CD4-positive, CD25-positive, alpha-beta regulatory T cell (primary cell): ENCODE data around the gene HERC4. TPM values are rescaled to one million over a fixed set of nuclear protein-coding genes. Genes with fewer than 3 reads are reported as not detected.
"Not testable (repeated sequence)": the region's sequence is repeated elsewhere in the genome, so short reads cannot be mapped to it uniquely, and the experiment has no call there.

Source experiments
- ATAC-seq, 2 donors: fragments of 150-1000 bp; cut with Tn5 transposase; one replicate each; pipeline ENCODE4 v1.10.0; 2021; ENCODE audit warnings: low read depth in 2 of 2, moderate number of reproducible peaks in 2 of 2, moderate library complexity in 1 of 2
- DNase-seq, 3 donors: peaks; one replicate each; pipeline versions ENCODE4 v3.0.0 to v3.0.0-alpha.2; 2012 to 2022; ENCODE audit warnings: mixed read lengths in 1 of 3
- H3K27ac ChIP-seq: one replicate; pipeline ENCODE4 v1.7.0; 2013; ENCODE audit warnings: mild to moderate bottlenecking, low read length; ENCODE audit not compliant: insufficient read depth, poor library complexity, severe bottlenecking
- H3K27me3 ChIP-seq: one replicate; pipeline ENCODE4 v1.7.0; 2013; ENCODE audit warnings: low read length; ENCODE audit not compliant: control insufficient read depth, insufficient read depth
- H3K36me3 ChIP-seq: one replicate; pipeline ENCODE4 v1.7.0; 2013; ENCODE audit warnings: mild to moderate bottlenecking, low read length, moderate library complexity; ENCODE audit not compliant: control insufficient read depth, insufficient read depth
- H3K4me1 ChIP-seq: 2 replicates; pipeline ENCODE4 v1.7.0; 2013; ENCODE audit warnings: mild to moderate bottlenecking, low read length; ENCODE audit not compliant: insufficient read depth, control insufficient read depth, poor library complexity, severe bottlenecking
- H3K4me3 ChIP-seq: one replicate; pipeline ENCODE4 v1.7.0; 2013; ENCODE audit warnings: low read depth, mild to moderate bottlenecking, low read length, moderate library complexity
- H3K9me3 ChIP-seq, 2 experiments: 1 replicate in 1 of 2; 2 replicates in 1 of 2; pipeline ENCODE4 v1.7.0; 2013; ENCODE audit warnings: low read length in 2 of 2, mild to moderate bottlenecking in 1 of 2, moderate library complexity in 1 of 2; ENCODE audit not compliant: control insufficient read depth in 2 of 2
- H3K27ac Mint-ChIP-seq, 3 donors: one replicate each; pipeline ENCODE4 v1.8.0; 2020 to 2022; ENCODE audit warnings: mild to moderate bottlenecking in 3 of 3, mixed read lengths in 3 of 3, moderate library complexity in 2 of 3
- H3K27me3 Mint-ChIP-seq: one replicate; pipeline ENCODE4 v1.8.0; 2022; ENCODE audit warnings: mild to moderate bottlenecking, mixed read lengths
- H3K36me3 Mint-ChIP-seq: one replicate; pipeline ENCODE4 v1.8.0; 2020; ENCODE audit warnings: mixed read lengths
- H3K4me1 Mint-ChIP-seq, 4 donors: one replicate each; pipeline ENCODE4 v1.8.0; 2020 to 2022; ENCODE audit warnings: mixed read lengths in 4 of 4, mild to moderate bottlenecking in 1 of 4
- H3K4me3 Mint-ChIP-seq, 4 donors: one replicate each; pipeline ENCODE4 v1.8.0; 2020 to 2022; ENCODE audit warnings: mild to moderate bottlenecking in 4 of 4, mixed read lengths in 4 of 4, moderate library complexity in 3 of 4
- H3K9me3 Mint-ChIP-seq, 7 donors: one replicate each; pipeline ENCODE4 v1.8.0; 2020 to 2022; ENCODE audit warnings: mixed read lengths in 7 of 7, mild to moderate bottlenecking in 3 of 7, moderate library complexity in 2 of 7
- polyA plus RNA-seq, 4 donors: library from polyadenylated mRNA; unstranded; fragments of 300-500 nt; fragmentation: Illumina TruSeq; gene quantifications; one replicate each; pipeline ENCODE4 v1.2.3, GENCODE V29; 2021
- total RNA-seq: library from RNA; stranded (reverse); gene quantifications from one replicate; pipeline ENCODE4 v1.2.3, GENCODE V29; 2022

The HERC4 gene
- total and polyA plus RNA-seq, 5 donors from 2014 or later = 21.6 to 69.2 (median 24.5) TPM

GRCh38 chr10:68007356-68007755, 67.7 kb downstream of the HERC4 start:
- Mint-ChIP-seq H3K27me3 (no peaks in the 10 kb centered on the region), H3K9me3 (peaks cover 0 to 2% (median 1%) of the 10 kb centered on the region in 7 donors), H3K27ac (peak overlapping the region in 1 of 3 donors; percentile 24), H3K36me3 (peaks cover 57% of the 10 kb centered on the region), H3K4me1 (peaks cover 2 to 12% (median 8%) of the 10 kb centered on the region in 4 donors), H3K4me3 (no peak overlapping the region)
- DNase-seq (no peak), ATAC-seq (no peak)
- H3K9me3 ChIP-seq = no peaks in the 10 kb centered on the region
- no peaks in the 10 kb centered on the region for H3K27me3 ChIP-seq
- H3K4me3 ChIP-seq = no peak overlapping the region
- no peaks in the 10 kb centered on the region for H3K4me1 ChIP-seq
- no peak overlapping the region for H3K27ac ChIP-seq
- peaks cover 42% of the 10 kb centered on the region for H3K36me3 ChIP-seq

GRCh38 chr10:68001539-68001938, 73.5 kb downstream of the HERC4 start:
- peaks cover 0 to 19% (median 2%) of the 10 kb centered on the region in 4 donors for H3K4me1 Mint-ChIP-seq
- no peaks in the 10 kb centered on the region for H3K4me1 ChIP-seq
- no peak overlapping the region for H3K27ac Mint-ChIP-seq
- no peak overlapping the region for H3K27ac ChIP-seq
- DNase-seq (no peak), ATAC-seq (no peak)
- no peak overlapping the region for H3K4me3 Mint-ChIP-seq
- no peaks in the 10 kb centered on the region for H3K27me3 Mint-ChIP-seq
- H3K36me3 Mint-ChIP-seq = peaks cover 39% of the 10 kb centered on the region
- no peak overlapping the region for H3K4me3 ChIP-seq
- H3K9me3 ChIP-seq = no peaks in the 10 kb centered on the region
- H3K9me3 Mint-ChIP-seq = peaks cover 0 to 2% (median 0%) of the 10 kb centered on the region in 7 donors
- H3K36me3 ChIP-seq = peaks cover 26% of the 10 kb centered on the region
- H3K27me3 ChIP-seq = no peaks in the 10 kb centered on the region

- peaks cover 31% of the 10 kb centered on the region for H3K36me3 ChIP-seq
- peaks cover 38% of the 10 kb centered on the region for H3K36me3 Mint-ChIP-seq
- H3K27ac Mint-ChIP-seq = no peak overlapping the region
These were observed 74.1 kb downstream of the HERC4 start for GRCh38 chr10:68001000-68001399.

GRCh38 chr10:67990093-67990492, 85.0 kb downstream of the HERC4 start:
- H3K4me1 Mint-ChIP-seq = peaks cover 11 to 28% (median 17%) of the 10 kb centered on the region in 4 donors
- Histone ChIP-seq H3K9me3 (no peaks in the 10 kb centered on the region), H3K36me3 (peaks cover 65% of the 10 kb centered on the region), H3K4me1 (no peaks in the 10 kb centered on the region), H3K27ac (no peak overlapping the region), H3K4me3 (no peak overlapping the region), H3K27me3 (no peaks in the 10 kb centered on the region)
- no peak for ATAC-seq
- H3K9me3 Mint-ChIP-seq = no peaks in the 10 kb centered on the region
- DNase-seq = no peak
- peak overlapping the region in 2 of 3 donors; percentile 28 to 92 for H3K27ac Mint-ChIP-seq
- no peaks in the 10 kb centered on the region for H3K27me3 Mint-ChIP-seq
- H3K36me3 Mint-ChIP-seq = peaks cover 32% of the 10 kb centered on the region
- no peak overlapping the region for H3K4me3 Mint-ChIP-seq

More at GRCh38 chr10:68001000-68001399, 74.1 kb downstream of the HERC4 start:
- Histone ChIP-seq H3K27me3 (no peaks in the 10 kb centered on the region), H3K9me3 (no peaks in the 10 kb centered on the region), H3K4me1 (no peaks in the 10 kb centered on the region), H3K27ac (no peak overlapping the region), H3K4me3 (no peak overlapping the region)
- H3K4me1 Mint-ChIP-seq = peaks cover 0 to 19% (median 2%) of the 10 kb centered on the region in 4 donors
- peaks cover 0 to 2% (median 0%) of the 10 kb centered on the region in 7 donors for H3K9me3 Mint-ChIP-seq
- no peak overlapping the region for H3K4me3 Mint-ChIP-seq
- H3K27me3 Mint-ChIP-seq = no peaks in the 10 kb centered on the region
- DNase-seq (no peak), ATAC-seq (no peak)

GRCh38 chr10:67988606-67989005, 86.5 kb downstream of the HERC4 start:
- Mint-ChIP-seq H3K27ac (no peak overlapping the region), H3K9me3 (no peaks in the 10 kb centered on the region), H3K4me1 (peaks cover 11 to 27% (median 16%) of the 10 kb centered on the region in 4 donors), H3K4me3 (no peak overlapping the region), H3K36me3 (peaks cover 32% of the 10 kb centered on the region), H3K27me3 (no peaks in the 10 kb centered on the region)
- H3K27me3 ChIP-seq = no peaks in the 10 kb centered on the region
- no peak overlapping the region for H3K27ac ChIP-seq
- DNase-seq (no peak), ATAC-seq (no peak)
- peaks cover 62% of the 10 kb centered on the region for H3K36me3 ChIP-seq
- H3K9me3 ChIP-seq = no peaks in the 10 kb centered on the region
- no peaks in the 10 kb centered on the region for H3K4me1 ChIP-seq
- no peak overlapping the region for H3K4me3 ChIP-seq

- H3K4me1 Mint-ChIP-seq = peaks cover 13 to 28% (median 17%) of the 10 kb centered on the region in 4 donors
- H3K27ac ChIP-seq, H3K9me3 Mint-ChIP-seq, H3K27ac Mint-ChIP-seq, H3K4me3 ChIP-seq, H3K27me3 Mint-ChIP-seq, DNase-seq, H3K4me1 ChIP-seq, ATAC-seq, H3K4me3 Mint-ChIP-seq, H3K27me3 ChIP-seq, H3K9me3 ChIP-seq: not testable (repeated sequence)
- peaks cover 49% of the 10 kb centered on the region for H3K36me3 ChIP-seq
- H3K36me3 Mint-ChIP-seq = peaks cover 54% of the 10 kb centered on the region
These were observed 92.5 kb downstream of the HERC4 start for GRCh38 chr10:67982603-67983002.

- Histone ChIP-seq H3K27me3 (no peaks in the 10 kb centered on the region), H3K9me3 (no peaks in the 10 kb centered on the region), H3K4me1 (no peaks in the 10 kb centered on the region), H3K4me3 (no peak overlapping the region), H3K27ac (no peak overlapping the region), H3K36me3 (peaks cover 52% of the 10 kb centered on the region)
- peaks cover 65% of the 10 kb centered on the region for H3K36me3 Mint-ChIP-seq
- no peak overlapping the region for H3K4me3 Mint-ChIP-seq
- H3K27ac Mint-ChIP-seq = peak overlapping the region in 2 of 3 donors; percentile 9 to 40
- no peaks in the 10 kb centered on the region for H3K27me3 Mint-ChIP-seq
- H3K4me1 Mint-ChIP-seq = peaks cover 17 to 29% (median 20%) of the 10 kb centered on the region in 4 donors
- H3K9me3 Mint-ChIP-seq = peaks cover 0 to 1% (median 0%) of the 10 kb centered on the region in 7 donors
- peak in 1 of 3 donors; percentile 3 for DNase-seq
- no peak for ATAC-seq
These were observed 96.3 kb downstream of the HERC4 start for GRCh38 chr10:67978749-67979148.

GRCh38 chr10:67977251-67977650, 97.8 kb downstream of the HERC4 start:
- Mint-ChIP-seq H3K27ac (peak overlapping the region in 1 of 3 donors; percentile 44), H3K4me3 (no peak overlapping the region), H3K4me1 (peaks cover 18 to 25% (median 20%) of the 10 kb centered on the region in 4 donors), H3K27me3 (no peaks in the 10 kb centered on the region), H3K9me3 (peaks cover 0 to 4% (median 0%) of the 10 kb centered on the region in 7 donors), H3K36me3 (peaks cover 66% of the 10 kb centered on the region)
- H3K36me3 ChIP-seq = peaks cover 62% of the 10 kb centered on the region
- ATAC-seq = no peak
- no peaks in the 10 kb centered on the region for H3K27me3 ChIP-seq
- no peak overlapping the region for H3K27ac ChIP-seq
- no peaks in the 10 kb centered on the region for H3K4me1 ChIP-seq
- H3K9me3 ChIP-seq = no peaks in the 10 kb centered on the region
- no peak overlapping the region for H3K4me3 ChIP-seq
- DNase-seq = no peak
